ENCODE results near the gene THAP5. TPM values are rescaled to one million over a fixed set of nuclear protein-coding genes. Genes with fewer than 3 reads are reported as not detected.

The THAP5 gene
- polyA plus RNA-seq, 2 of the 4 experiments (the other 2 are of a cell fraction): 20.5 to 27.4 TPM

DNA sequence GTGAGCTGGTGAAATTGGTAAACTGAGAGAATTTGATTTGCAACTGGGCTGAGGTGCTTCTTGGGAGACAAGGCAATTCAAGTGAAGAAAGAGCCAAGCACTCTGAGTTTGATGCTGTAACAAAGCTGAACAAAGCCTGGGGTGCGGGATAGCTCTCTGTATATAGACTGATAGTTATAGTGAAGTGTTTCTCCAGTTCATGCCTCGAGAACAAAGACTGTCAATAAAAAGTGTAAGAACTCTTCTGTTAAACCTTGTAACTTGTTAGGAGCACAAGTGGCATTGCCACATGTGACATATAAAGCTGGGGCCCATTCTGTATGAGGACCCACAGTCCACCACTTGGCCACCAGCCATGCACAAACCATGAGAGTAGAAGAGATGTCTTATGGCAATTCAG is 32.3 kb downstream of the THAP5 start (continued):
- TF ChIP-seq E2F6 (IDR thresholded peaks at IDR 0.05; ENCODE audit: borderline replicate concordance, low read depth): no peak
- no peak for TF ChIP-seq MAZ (IDR thresholded peaks at IDR 0.05; ENCODE audit: borderline replicate concordance, low read depth, low read length)
- TF ChIP-seq CBX2 (IDR thresholded peaks at IDR 0.05; ENCODE audit: borderline replicate concordance, low read depth): no peak

DNA sequence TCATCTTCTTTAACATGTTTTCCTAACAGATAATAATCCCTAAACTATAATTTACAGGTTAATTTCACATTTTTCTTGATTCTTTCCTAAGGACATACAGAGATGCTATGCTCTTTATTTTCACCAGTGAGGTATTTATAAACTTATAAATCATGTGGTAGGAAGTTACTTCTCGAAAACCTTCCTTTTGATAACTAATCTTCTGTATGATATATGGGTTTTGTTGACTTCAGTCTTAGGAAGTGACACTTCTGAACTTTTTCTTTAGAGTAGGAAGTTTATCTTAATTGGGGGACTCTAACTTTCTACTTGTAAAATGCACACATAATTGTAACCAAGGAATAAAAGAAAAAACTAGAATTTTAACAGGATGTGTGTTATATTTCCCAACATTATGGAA is 33.8 kb downstream of the THAP5 start:
- 85% methylated on average over 1 of the region's 1 CpG for WGBS (ENCODE audit: missing lambda C conversion rate)
- CTCF ChIA-PET: no interaction called here
- no peak for DNase-seq (ENCODE audit: low read depth in 1 of 2, low spot score in 1 of 2)
- H3K4me3 ChIP-seq: no peak overlapping the region
- no peak for ATAC-seq
- TF ChIP-seq JUN (IDR thresholded peaks at IDR 0.05) (no peak), NFE2L2 (conservative IDR thresholded peaks at IDR 0.05; ENCODE audit: low read length) (no peak), JUNB (IDR thresholded peaks at IDR 0.05) (no peak), ESRRA (IDR thresholded peaks at IDR 0.05; ENCODE audit: borderline replicate concordance, low read length) (no peak), CHD4 (IDR thresholded peaks at IDR 0.05; ENCODE audit: borderline replicate concordance) (no peak), NPAS2 (CRISPR knock-in tag; IDR thresholded peaks at IDR 0.05; ENCODE audit: borderline replicate concordance) (no peak), RCOR1 (IDR thresholded peaks at IDR 0.05; ENCODE audit: low read depth, low read length) (no peak), FOSB (CRISPR knock-in tag; IDR thresholded peaks at IDR 0.05) (no peak), HDAC2 (IDR thresholded peaks at IDR 0.05) (no peak), CBX8 (IDR thresholded peaks at IDR 0.05) (no peak), E2F6 (IDR thresholded peaks at IDR 0.05; ENCODE audit: borderline replicate concordance, low read depth) (no peak), FOSL2 (IDR thresholded peaks at IDR 0.05) (no peak), FOSL2 (CRISPR knock-in tag; IDR thresholded peaks at IDR 0.05) (no peak), CBX2 (IDR thresholded peaks at IDR 0.05; ENCODE audit: borderline replicate concordance, low read depth) (no peak), CEBPB (IDR thresholded peaks at IDR 0.05) (no peak)
- TF ChIP-seq, protein P1, sequence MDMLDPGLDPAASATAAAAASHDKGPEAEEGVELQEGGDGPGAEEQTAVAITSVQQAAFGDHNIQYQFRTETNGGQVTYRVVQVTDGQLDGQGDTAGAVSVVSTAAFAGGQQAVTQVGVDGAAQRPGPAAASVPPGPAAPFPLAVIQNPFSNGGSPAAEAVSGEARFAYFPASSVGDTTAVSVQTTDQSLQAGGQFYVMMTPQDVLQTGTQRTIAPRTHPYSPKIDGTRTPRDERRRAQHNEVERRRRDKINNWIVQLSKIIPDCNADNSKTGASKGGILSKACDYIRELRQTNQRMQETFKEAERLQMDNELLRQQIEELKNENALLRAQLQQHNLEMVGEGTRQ (IDR thresholded peaks at IDR 0.05): no peak
- POLR2A ChIA-PET: no interaction called here
- H3K4me2 ChIP-seq: no peak overlapping the region
- H3K9me3 ChIP-seq: no peaks in the 10 kb centered on the region
- no peaks in the 10 kb centered on the region for H3K4me1 ChIP-seq
- no peak overlapping the region for H3K27ac ChIP-seq
- no peak for FAIRE-seq

- Histone ChIP-seq H3K9me3 (no peaks in the 10 kb centered on the region), H3K27ac (no peak overlapping the region), H3K4me2 (no peak overlapping the region), H3K4me1 (no peaks in the 10 kb centered on the region), H3K4me3 (no peak overlapping the region)
- POLR2A ChIA-PET: no interaction called here
- DNase-seq (ENCODE audit: low read depth in 1 of 2, low spot score in 1 of 2): no peak
- CTCF ChIA-PET: no interaction called here
- WGBS (ENCODE audit: missing lambda C conversion rate): 65% methylated on average over 5 of the region's 5 CpGs
- ATAC-seq: no peak
- no peak for TF ChIP-seq MYC (IDR thresholded peaks at IDR 0.05; ENCODE audit: borderline replicate concordance, low read length)
- FAIRE-seq: no peak
Observed at GRCh38 chr7:108535257-108535656, 34.2 kb downstream of the THAP5 start.

DNA sequence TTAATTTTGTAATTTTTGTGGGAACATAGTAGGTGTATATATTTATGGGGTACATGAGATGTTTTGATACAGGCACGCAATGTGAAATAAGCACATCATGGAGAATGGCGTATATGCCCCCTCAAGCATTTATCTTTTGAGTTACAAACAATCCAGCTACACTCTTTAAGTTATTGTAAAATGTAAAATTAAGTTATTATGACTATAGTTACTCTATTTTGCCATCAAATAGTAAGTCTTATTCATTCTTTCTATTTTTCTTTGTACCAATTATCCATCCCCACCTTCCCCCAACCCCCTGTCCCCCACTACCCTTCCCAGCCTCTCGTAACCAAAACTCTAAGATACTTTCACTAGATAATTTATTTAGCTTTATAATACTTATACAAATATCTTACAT is 35.8 kb downstream of the THAP5 start:
- DNase-seq (ENCODE audit: low read depth in 1 of 2, low spot score in 1 of 2) (no peak), ATAC-seq (no peak), FAIRE-seq (no peak)
- POLR2A ChIA-PET: no interaction called here
- Histone ChIP-seq H3K9me3 (no peaks in the 10 kb centered on the region), H3K27ac (no peak overlapping the region), H3K4me2 (no peak overlapping the region), H3K4me3 (no peak overlapping the region), H3K4me1 (no peaks in the 10 kb centered on the region)
- CTCF ChIA-PET: interaction anchor here (1.0 kb wide), 1 partner anchor 14 kb away, joined by 3 read pairs; no protein-coding TSS in a partner anchor
- TF ChIP-seq CBX2 (IDR thresholded peaks at IDR 0.05; ENCODE audit: borderline replicate concordance, low read depth) (no peak), ATOH8 (CRISPR knock-in tag; IDR thresholded peaks at IDR 0.05; ENCODE audit: low read depth) (no peak), ZC3H11A (IDR thresholded peaks at IDR 0.05) (no peak), HDAC2 (IDR thresholded peaks at IDR 0.05) (no peak), EP300 (IDR thresholded peaks at IDR 0.05) (no peak), HEYL (CRISPR knock-in tag; IDR thresholded peaks at IDR 0.05) (no peak), MAZ (IDR thresholded peaks at IDR 0.05; ENCODE audit: borderline replicate concordance, low read depth, low read length) (no peak), RAD21 (conservative IDR thresholded peaks at IDR 0.05 in 1 of 2, IDR thresholded peaks at IDR 0.05 in 1 of 2) (no peak), MYC (IDR thresholded peaks at IDR 0.05; ENCODE audit: borderline replicate concordance, low read length) (no peak)
- 80% methylated on average over 3 of the region's 3 CpGs for WGBS (ENCODE audit: missing lambda C conversion rate)
